ENCODE results near the gene ZNF771.

GRCh38 chr16:30369938-30370455, 37.4 kb upstream of the ZNF771 start:
- TF ChIP-seq POLR2AphosphoS2 (conservative IDR thresholded peaks at IDR 0.05; ENCODE audit: low read length) (no peak), POLR2A (IDR thresholded peaks at IDR 0.05; ENCODE audit: low read length) (peak; percentile 41), ZNF302 (CRISPR knock-in tag; IDR thresholded peaks at IDR 0.05) (no peak), TP53 (CRISPR knock-in tag; IDR thresholded peaks at IDR 0.05) (no peak), CTCF (IDR thresholded peaks at IDR 0.05) (no peak), RAD21 (conservative IDR thresholded peaks at IDR 0.05 in 1 of 2, IDR thresholded peaks at IDR 0.05 in 1 of 2) (no peak), RFX5 (IDR thresholded peaks at IDR 0.05) (no peak)
